GM19463 (cell line): ENCODE results near the gene NAE1.
"Not testable (repeated sequence)": the region's sequence is repeated elsewhere in the genome, so short reads cannot be mapped to it uniquely, and the experiment has no call there.

Experiments used
- ATAC-seq: cut with Tn5 transposase; IDR thresholded peaks from one replicate; pipeline ENCODE4 v1.9.1; 2021; ENCODE audit warnings: mild to moderate bottlenecking, moderate library complexity; ENCODE audit not compliant: unreplicated experiment

The NAE1 gene

GRCh38 chr16:66809765-66810164, 21.0 kb downstream of the NAE1 start:
- no peak for ATAC-seq

DNA sequence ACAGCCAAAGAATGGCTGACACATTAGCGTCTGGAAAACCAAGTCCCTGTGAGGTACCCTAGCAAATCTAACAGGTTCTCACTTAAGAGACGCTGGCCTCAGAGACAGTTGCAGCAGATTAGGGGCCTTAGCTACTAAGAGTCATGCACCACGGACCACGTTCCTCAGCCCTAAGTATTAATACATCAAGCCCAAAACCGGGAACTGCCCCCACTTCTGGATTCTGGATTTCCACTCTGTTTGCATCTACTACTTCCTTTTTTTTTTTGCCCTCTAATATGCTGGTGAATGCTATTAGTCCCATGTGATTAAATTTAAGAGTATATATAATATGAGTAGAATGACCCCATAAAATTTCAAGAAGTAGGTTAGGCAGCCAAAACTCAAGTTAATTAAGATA, 28.6 kb downstream of the NAE1 start:
- no peak for ATAC-seq

GRCh38 chr16:66801320-66802105, 29.3 kb downstream of the NAE1 start, which contains the start of gene TERB1:
TERB1 (minus strand) TSS chr16:66801584; CDS start chr16:66796798, 4,786 bp downstream.
- no peak for ATAC-seq

- ATAC-seq = no peak
Measured at GRCh38 chr16:66800856-66801255, 29.9 kb downstream of the NAE1 start.

GRCh38 chr16:66798161-66798560, 32.6 kb downstream of the NAE1 start:
- ATAC-seq = no peak

- ATAC-seq = not testable (repeated sequence)
Measured at GRCh38 chr16:66793984-66794383, 36.8 kb downstream of the NAE1 start.

- ATAC-seq = no peak
Measured at GRCh38 chr16:66790130-66790733, 40.5 kb downstream of the NAE1 start.

DNA sequence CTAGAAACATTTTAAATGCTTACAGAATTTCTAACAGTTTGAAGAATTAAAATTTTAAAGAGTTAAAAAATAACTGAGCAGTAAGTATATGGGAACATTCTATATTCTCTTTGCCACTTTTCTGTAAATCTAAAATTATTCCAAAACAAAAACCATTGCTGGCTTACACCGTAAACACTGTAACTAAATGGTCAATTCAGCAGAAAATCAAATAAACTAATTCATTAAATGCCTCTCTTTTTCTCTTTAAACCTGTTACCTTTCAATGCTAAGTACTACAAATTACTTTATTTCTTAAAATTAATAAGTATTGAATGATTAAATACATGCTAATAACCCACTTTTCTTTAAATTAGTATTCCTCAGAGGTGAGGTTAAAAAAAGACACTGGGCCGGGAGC, 43.3 kb downstream of the NAE1 start:
- ATAC-seq = no peak

GRCh38 chr16:66786551-66786950, 44.2 kb downstream of the NAE1 start:
- ATAC-seq = no peak

DNA sequence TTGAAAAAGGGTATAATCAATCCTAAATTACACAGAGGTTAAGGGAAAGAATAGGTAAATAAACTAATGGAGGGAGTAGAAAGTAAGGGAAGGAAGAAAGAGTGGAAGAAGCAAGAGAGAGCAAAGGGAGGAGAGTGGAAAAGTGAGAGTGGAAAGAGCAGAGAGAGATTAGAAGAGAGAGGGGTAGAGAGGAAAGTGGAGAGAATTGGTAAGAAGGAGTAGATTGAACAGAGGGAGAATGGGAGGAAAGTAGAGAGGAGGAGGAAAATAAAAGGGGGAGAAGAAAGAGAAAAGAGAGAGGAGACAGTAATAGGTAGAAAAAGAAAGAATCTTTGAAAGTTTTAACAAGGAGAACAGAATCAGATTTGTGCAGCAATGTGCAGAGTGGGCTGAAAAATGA, 54.3 kb downstream of the NAE1 start:
- ATAC-seq = no peak

- no peak for ATAC-seq
Measured at GRCh38 chr16:66774981-66775380, 55.8 kb downstream of the NAE1 start.

GRCh38 chr16:66758086-66758485, 72.7 kb downstream of the NAE1 start:
- no peak for ATAC-seq

GRCh38 chr16:66754819-66755218, 76.0 kb downstream of the NAE1 start:
- no peak for ATAC-seq

- ATAC-seq = no peak
Measured at GRCh38 chr16:66754211-66754610, 76.6 kb downstream of the NAE1 start.

GRCh38 chr16:66752958-66753357, 77.8 kb downstream of the NAE1 start:
- ATAC-seq = no peak
